SH-SY5Y (cell line): Measurements from ENCODE around the gene CSMD2.

Experiments used
- GATA2 ChIP-seq: IDR thresholded peaks from 2 replicates; pipeline ENCODE4 v1.6.1; 2011; ENCODE audit warnings: mild to moderate bottlenecking, low read depth, low read length
- GATA3 ChIP-seq: IDR thresholded peaks from 2 replicates; pipeline ENCODE4 v1.6.1; 2011; ENCODE audit warnings: low read depth, mild to moderate bottlenecking, low read length, moderate library complexity

- TF ChIP-seq GATA3 (no peak), GATA2 (no peak)
Measured at GRCh38 chr1:34002810-34003209, 162.2 kb downstream of the CSMD2 start.
